Measurements from ENCODE around the gene MAS1.

DNA sequence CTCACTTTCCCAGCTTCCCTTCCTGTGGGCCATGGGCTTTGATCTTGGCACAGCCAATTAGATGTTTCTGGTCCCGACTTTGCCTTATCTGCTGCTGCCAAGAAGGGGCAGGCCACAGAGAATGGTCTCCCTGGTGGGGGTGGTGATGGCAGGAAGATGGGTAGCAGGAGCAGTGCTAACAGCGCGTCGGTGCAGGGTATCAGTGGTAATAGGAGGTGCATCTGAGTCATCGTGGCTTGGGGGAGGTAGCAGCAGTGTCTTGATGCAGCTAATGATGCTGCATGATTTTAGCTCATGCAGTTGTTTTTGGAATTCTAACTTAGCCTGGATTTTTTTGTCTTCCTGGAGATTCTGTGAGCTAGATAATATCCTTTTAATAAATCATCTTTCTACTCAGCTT, 18.9 kb upstream of the MAS1 start:
- no peak for TF ChIP-seq CHD2 (IDR thresholded peaks at IDR 0.05; ENCODE audit: low read length, partially characterized antibody)
- no peak for TF ChIP-seq POLR2A (IDR thresholded peaks at IDR 0.05; ENCODE audit: low read length)
- TF ChIP-seq, protein P1, sequence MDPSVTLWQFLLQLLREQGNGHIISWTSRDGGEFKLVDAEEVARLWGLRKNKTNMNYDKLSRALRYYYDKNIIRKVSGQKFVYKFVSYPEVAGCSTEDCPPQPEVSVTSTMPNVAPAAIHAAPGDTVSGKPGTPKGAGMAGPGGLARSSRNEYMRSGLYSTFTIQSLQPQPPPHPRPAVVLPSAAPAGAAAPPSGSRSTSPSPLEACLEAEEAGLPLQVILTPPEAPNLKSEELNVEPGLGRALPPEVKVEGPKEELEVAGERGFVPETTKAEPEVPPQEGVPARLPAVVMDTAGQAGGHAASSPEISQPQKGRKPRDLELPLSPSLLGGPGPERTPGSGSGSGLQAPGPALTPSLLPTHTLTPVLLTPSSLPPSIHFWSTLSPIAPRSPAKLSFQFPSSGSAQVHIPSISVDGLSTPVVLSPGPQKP (IDR thresholded peaks at IDR 0.05; ENCODE audit: low read depth, low read length) = no peak
- TF ChIP-seq, protein P2, sequence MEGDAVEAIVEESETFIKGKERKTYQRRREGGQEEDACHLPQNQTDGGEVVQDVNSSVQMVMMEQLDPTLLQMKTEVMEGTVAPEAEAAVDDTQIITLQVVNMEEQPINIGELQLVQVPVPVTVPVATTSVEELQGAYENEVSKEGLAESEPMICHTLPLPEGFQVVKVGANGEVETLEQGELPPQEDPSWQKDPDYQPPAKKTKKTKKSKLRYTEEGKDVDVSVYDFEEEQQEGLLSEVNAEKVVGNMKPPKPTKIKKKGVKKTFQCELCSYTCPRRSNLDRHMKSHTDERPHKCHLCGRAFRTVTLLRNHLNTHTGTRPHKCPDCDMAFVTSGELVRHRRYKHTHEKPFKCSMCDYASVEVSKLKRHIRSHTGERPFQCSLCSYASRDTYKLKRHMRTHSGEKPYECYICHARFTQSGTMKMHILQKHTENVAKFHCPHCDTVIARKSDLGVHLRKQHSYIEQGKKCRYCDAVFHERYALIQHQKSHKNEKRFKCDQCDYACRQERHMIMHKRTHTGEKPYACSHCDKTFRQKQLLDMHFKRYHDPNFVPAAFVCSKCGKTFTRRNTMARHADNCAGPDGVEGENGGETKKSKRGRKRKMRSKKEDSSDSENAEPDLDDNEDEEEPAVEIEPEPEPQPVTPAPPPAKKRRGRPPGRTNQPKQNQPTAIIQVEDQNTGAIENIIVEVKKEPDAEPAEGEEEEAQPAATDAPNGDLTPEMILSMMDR (IDR thresholded peaks at IDR 0.05) = no peak
- TF ChIP-seq, protein P3, sequence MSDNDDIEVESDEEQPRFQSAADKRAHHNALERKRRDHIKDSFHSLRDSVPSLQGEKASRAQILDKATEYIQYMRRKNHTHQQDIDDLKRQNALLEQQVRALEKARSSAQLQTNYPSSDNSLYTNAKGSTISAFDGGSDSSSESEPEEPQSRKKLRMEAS (IDR thresholded peaks at IDR 0.05) = no peak
- TF ChIP-seq NPAS2 (CRISPR knock-in tag; IDR thresholded peaks at IDR 0.05; ENCODE audit: borderline replicate concordance) = no peak
- TF ChIP-seq MYC (IDR thresholded peaks at IDR 0.05; ENCODE audit: borderline replicate concordance, low read length) = no peak
- TF ChIP-seq RAD21 (conservative IDR thresholded peaks at IDR 0.05 in 1 of 2, IDR thresholded peaks at IDR 0.05 in 1 of 2) = no peak
- TF ChIP-seq KDM1A (IDR thresholded peaks at IDR 0.05; ENCODE audit: low read depth) = no peak
- no peak for TF ChIP-seq CEBPB (IDR thresholded peaks at IDR 0.05)
- TF ChIP-seq RARB (CRISPR knock-in tag; IDR thresholded peaks at IDR 0.05) = no peak
